ENCODE results near the gene ZNF628. TPM values are rescaled to one million over a fixed set of nuclear protein-coding genes. Genes with fewer than 3 reads are reported as not detected.

ZNF628 gene
- total and polyA plus RNA-seq, 2 of the 8 experiments (the other 6 are each of a cell fraction or from before 2014, with no cell fraction given) = 1.7 to 10.8 TPM

DNA sequence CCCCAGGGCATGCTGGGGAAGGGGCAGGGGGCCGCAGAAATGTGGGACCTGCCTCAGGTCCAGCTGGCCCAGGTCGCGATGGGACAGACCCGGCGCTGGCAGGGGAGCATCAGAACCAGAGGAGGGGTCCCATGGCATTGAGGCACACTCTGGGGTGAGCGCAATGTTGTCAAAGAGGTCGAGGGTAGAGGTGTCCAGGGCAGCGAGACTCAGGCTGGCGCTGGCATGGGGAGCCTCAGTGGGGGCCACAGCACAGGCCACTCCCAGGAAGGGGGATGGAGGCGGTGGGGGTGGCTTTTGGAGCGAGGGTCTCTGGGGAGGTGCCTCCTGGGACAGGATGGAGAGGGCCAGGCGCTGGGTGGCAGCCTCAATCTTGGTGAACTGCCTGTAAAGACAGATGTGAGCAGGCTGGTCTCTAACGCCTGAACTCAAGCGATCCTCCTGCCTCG is 12.8 kb upstream of the ZNF628 start:
- peak overlapping the region; percentile 17; the same call in 1 of the 2 replicates for H2AK5ac ChIP-seq (ENCODE audit: low read depth, low read length)
- H2AFZ ChIP-seq (ENCODE audit: low read length) = no peak overlapping the region
- H4K5ac ChIP-seq (ENCODE audit: insufficient read length, low read depth, low read length) = no peak overlapping the region
- H3K18ac ChIP-seq (ENCODE audit: extremely low read depth, low read length) = no peak overlapping the region; the same call in none of the 2 replicates
- no peak overlapping the region for H3K27ac ChIP-seq (ENCODE audit: low read depth, low read length)
- peak overlapping the region; percentile 46 for H3K4ac ChIP-seq (replicated peaks; ENCODE audit: insufficient read length, low read depth, low read length)
- H3K9me3 ChIP-seq (ENCODE audit: insufficient read depth in 2 of 2, low read depth in 1 of 2, low read length in 1 of 2) = no peaks in the 10 kb centered on the region
- H3K79me1 ChIP-seq (ENCODE audit: low read depth, low read length) = peaks cover 8% of the 10 kb centered on the region
- H3K9ac ChIP-seq (replicated peaks in 1 of 4; ENCODE audit: extremely low read depth in 1 of 4, low read depth in 3 of 4, low read length in 3 of 4) = no peak overlapping the region
- H3K79me2 ChIP-seq (ENCODE audit: control insufficient read depth in 1 of 2, insufficient read depth in 2 of 2, low read length in 2 of 2) = peaks cover 0 to 13% of the 10 kb centered on the region in 2 experiments; a peak in 2 of 4 replicates
- no peak overlapping the region for H2BK120ac ChIP-seq (replicated peaks; ENCODE audit: low read depth, low read length)
- no peak for FAIRE-seq
- 0 out of 2 replicates have a peak overlapping the region, but pooled peaks have one; percentile 24 for H2BK5ac ChIP-seq (ENCODE audit: low read depth, low read length)
- no peaks in the 10 kb centered on the region for H4K20me1 ChIP-seq (replicated peaks in 1 of 2; ENCODE audit: control insufficient read depth in 1 of 2, insufficient read depth in 2 of 2, low read length in 2 of 2)
- ChIA-PET POLR2A (ENCODE audit: partially characterized antibody) (interaction anchor here (0.9 to 2.9 kb wide), 3 partner anchors 13 to 21 kb away, joined by 3 to 8 read pairs (median 4); partner anchors contain the start of genes NAT14 and ZNF628), CTCF (ENCODE audit: partially characterized antibody) (interaction anchor here (1.0 to 1.4 kb wide), 5 partner anchors 10 to 170 kb away, joined by 3 to 6 read pairs (median 4); no protein-coding TSS in a partner anchor)
- H3K56ac ChIP-seq (replicated peaks; ENCODE audit: insufficient read length, low read depth, low read length) = no peak overlapping the region
- H3K23me2 ChIP-seq (ENCODE audit: low read depth, low read length) = peaks cover 1% of the 10 kb centered on the region; the same call in 1 of the 2 replicates
- no peaks in the 10 kb centered on the region; a peak in 1 of 7 replicates for H3K27me3 ChIP-seq (replicated peaks in 1 of 4; ENCODE audit: control insufficient read depth in 3 of 4, extremely low read depth in 1 of 4, insufficient read depth in 3 of 4, low read length in 3 of 4)
- H2BK15ac ChIP-seq (ENCODE audit: low read length) = peak overlapping the region; percentile 72
- H4K8ac ChIP-seq (ENCODE audit: extremely low read depth, insufficient read depth, low read length) = no peak overlapping the region
- H3K4me1 ChIP-seq (replicated peaks in 1 of 4; ENCODE audit: control insufficient read depth in 3 of 4, insufficient read depth in 4 of 4, low read length in 3 of 4) = peaks cover 3 to 26% (median 17%) of the 10 kb centered on the region in 4 experiments
- DNase-seq (ENCODE audit: low read depth in 1 of 2, low spot score in 2 of 2) = no peak
- no peak overlapping the region for H3K4me3 ChIP-seq (ENCODE audit: extremely low read depth in 1 of 4, insufficient read depth in 2 of 4, low read depth in 3 of 4, low read length in 4 of 4)
- 0 out of 4 replicates have a peak overlapping the region, but pooled peaks of 1 of the 2 experiments have one; percentile 26 for H3K4me2 ChIP-seq (ENCODE audit: insufficient read depth in 1 of 2, low read depth in 2 of 2, low read length in 2 of 2)
- peak overlapping the region; percentile 94; the same call in 1 of the 2 replicates for H2BK12ac ChIP-seq (ENCODE audit: low read depth, low read length)
- H3K23ac ChIP-seq (ENCODE audit: insufficient read length) = no peak overlapping the region
- no peak overlapping the region for H3K14ac ChIP-seq (ENCODE audit: insufficient read length)
- no peaks in the 10 kb centered on the region for H3K36me3 ChIP-seq (ENCODE audit: control insufficient read depth in 2 of 4, insufficient read depth in 4 of 4, low read length in 3 of 4)
- H2BK20ac ChIP-seq (ENCODE audit: low read length) = peak overlapping the region; percentile 67; the same call in 1 of the 2 replicates
- WGBS, 2 experiments (ENCODE audit: extremely low coverage in 1 of 2, insufficient coverage in 1 of 2, insufficient read length in 1 of 2, insufficient replicate concordance in 2 of 2, low coverage in 1 of 2, low lambda C conversion rate in 2 of 2, missing lambda C conversion rate in 1 of 2) = 82% methylated on average over 12 of the region's 15 CpGs; no CpG with 5 or more reads in 1 of the 2 experiments
- H4K91ac ChIP-seq (replicated peaks; ENCODE audit: insufficient read length, low read length) = peak overlapping the region; percentile 89
- TF ChIP-seq EP300 (IDR thresholded peaks at IDR 0.05; ENCODE audit: borderline replicate concordance in 1 of 2, low read depth in 2 of 2, low read length in 2 of 2) (no peak), TAF1 (IDR thresholded peaks at IDR 0.05; ENCODE audit: low read depth, low read length) (no peak), GABPA (IDR thresholded peaks at IDR 0.05; ENCODE audit: borderline replicate concordance, insufficient read depth, low read length) (no peak), JUND (IDR thresholded peaks at IDR 0.05; ENCODE audit: low read length) (no peak), EZH2 (IDR thresholded peaks at IDR 0.05; ENCODE audit: low read depth, low read length, severe bottlenecking) (no peak), SP2 (IDR thresholded peaks at IDR 0.05; ENCODE audit: low read length) (no peak), BACH1 (IDR thresholded peaks at IDR 0.05; ENCODE audit: low read length) (no peak), FOSL1 (IDR thresholded peaks at IDR 0.05; ENCODE audit: insufficient read depth, low read depth, low read length) (no peak), USF2 (IDR thresholded peaks at IDR 0.05; ENCODE audit: low read length) (no peak), CREB1 (IDR thresholded peaks at IDR 0.05) (no peak), KDM4A (IDR thresholded peaks at IDR 0.05; ENCODE audit: low read depth, low read length, severe bottlenecking) (no peak), TBP (IDR thresholded peaks at IDR 0.05; ENCODE audit: low read depth, low read length) (no peak)
